CD4-positive, alpha-beta T cell treated with Interleukin-2 at 100 ng/mL for 4 hours (primary cell): ENCODE measurements around the gene RNGTT.
"Not testable (repeated sequence)": the region's sequence is repeated elsewhere in the genome, so short reads cannot be mapped to it uniquely, and the experiment has no call there.

Experiments used
- DNase-seq: peaks from one replicate; pipeline ENCODE4 v3.0.0-alpha.2; 2020; ENCODE audit warnings: low spot score

Gene RNGTT

DNA sequence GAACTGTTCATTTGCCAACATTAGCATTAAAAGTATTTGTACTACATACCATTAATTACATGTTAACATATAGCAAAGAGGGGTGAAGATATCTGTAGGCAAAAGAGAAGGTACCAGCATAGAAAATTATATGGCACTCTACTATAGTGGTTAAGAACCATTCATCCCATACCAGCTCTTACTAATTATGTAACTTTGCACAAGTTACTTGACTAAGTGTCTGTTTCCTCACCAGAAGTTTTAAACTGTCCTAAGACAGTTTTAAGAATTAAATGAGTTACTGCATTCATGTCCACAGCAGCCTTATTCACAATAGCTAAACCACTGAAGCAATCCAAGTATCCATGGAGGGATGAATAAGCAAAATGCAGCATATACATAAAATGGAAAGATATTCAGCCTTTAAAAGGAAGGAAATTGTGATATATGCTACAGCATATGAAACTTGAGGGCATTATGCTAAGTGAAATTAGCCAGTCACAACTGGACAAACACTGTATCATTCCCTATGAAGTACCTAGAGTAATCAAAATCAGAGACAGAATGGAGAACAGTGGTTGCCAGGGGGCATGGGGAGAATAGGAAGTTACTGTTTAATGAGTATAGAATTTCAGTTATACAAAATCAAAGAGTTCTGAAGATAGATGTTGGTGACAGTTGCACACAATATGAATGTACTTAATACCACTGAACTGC is 98.9 kb downstream of the RNGTT start:
- DNase-seq: no peak

DNA sequence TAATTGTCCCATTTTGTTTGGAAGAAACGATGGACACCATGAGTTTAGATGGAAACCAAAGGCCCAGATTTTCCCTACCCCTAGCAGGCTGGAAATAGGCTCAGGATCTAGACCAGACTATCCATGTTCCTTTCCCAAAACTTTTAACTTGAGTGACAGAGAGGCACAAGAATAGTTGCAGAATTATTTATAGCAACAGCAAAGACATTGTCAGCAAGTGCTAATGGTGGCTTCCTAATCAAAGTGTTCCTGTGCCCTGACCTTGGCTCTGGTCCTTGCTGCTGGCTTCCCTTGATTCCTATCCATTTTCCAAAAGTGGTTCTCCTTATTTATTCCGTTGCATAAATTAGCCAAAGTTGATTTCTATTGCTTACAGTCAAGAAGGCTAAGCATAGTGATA is 103.1 kb downstream of the RNGTT start:
- no peak for DNase-seq

DNA sequence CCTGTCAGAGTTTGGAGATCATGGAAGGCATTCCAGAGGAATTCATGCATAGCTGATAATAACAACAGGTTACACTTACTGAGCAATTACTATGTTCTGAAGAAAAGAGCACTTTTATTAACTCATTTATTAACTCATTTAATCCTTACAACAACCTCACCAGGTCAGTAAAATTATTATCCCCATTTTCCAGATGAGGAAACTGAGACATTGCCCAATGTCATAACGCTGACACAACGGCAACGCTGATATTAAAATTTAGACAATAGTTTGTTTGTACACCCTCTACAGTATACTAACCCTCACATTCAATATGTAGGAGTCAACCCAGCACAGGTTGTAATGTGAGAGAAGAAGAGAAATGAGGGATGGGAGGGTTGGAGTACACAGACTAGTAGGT is 105.0 kb downstream of the RNGTT start:
- DNase-seq: no peak

GRCh38 chr6:88856566-88856965 is 106.9 kb downstream of the RNGTT start:
- DNase-seq: no peak

GRCh38 chr6:88855541-88856147 is 107.8 kb downstream of the RNGTT start:
- no peak for DNase-seq

GRCh38 chr6:88852775-88853174 is 110.6 kb downstream of the RNGTT start:
- no peak for DNase-seq

GRCh38 chr6:88852000-88852399 is 111.4 kb downstream of the RNGTT start:
- DNase-seq: no peak

DNA sequence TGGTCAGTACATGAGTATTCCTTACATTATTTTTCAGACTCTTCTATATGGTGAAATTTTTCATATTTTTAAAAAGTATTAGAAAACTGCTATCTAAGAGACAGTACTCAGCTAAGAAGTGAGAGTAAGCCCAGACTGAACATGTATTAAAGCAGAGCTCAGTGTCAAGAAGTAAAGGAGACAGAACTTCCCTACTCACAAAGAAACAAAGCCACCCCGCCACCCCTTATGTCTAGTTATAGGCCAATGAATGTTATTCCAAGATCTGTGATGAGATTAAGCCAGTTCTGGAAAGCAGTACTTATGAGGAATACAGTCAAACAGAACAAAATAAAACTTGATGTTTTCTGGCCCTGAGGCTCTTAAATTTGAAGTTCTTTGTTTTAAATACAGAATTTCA is 114.5 kb downstream of the RNGTT start:
- no peak for DNase-seq

- DNase-seq: no peak
These were observed 120.4 kb downstream of the RNGTT start for GRCh38 chr6:88843040-88843439.

DNA sequence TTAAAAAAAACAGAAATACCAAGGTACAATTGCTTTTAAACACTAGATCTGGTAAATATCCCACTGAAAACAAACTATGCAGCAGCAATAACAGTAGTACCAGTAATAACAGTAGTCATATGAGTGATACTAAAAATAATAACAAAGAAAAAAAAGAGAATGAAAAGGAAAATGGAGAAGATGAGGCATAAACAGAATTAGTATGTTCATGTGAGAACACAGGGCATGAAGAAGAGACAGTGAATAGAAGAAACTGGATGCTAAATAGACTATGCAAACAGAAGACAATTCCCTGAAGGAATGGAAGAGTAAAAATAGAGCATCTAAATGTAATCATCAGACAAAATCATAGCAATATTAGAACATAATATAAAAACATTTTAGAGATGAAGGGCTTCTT is 121.1 kb downstream of the RNGTT start:
- DNase-seq: no peak

DNA sequence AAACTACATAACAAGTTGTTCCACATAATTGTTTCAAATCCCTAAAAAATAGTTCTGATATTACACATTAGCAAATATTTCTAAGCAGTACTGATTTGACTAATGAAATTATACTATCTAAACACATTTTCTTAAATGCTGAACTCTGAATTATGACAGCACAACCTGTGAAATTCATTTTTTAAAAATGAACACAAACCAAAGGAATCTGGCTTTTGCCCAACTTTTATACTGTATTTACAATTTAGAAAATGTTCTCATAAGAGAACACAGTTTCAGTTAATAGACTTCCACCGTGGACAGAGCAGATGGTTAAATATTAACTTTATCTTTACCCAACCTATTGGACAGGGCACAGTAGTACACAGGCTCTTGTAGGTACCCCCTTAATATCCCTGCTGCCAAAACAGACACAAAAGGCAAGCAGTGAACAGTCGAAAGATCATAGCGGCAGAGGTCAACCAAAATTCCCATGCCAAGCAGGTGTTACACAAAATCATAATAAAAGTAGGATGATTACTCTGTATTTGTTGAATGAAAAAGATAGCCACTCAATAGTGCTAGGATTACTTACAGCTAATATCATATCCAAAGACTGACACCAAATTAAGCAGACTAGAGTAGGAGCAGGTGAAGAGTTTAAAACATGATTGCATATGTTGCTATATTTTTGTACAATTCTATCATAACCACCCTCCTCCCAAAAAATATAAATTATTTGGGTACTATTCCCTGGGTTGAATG is 122.5 kb downstream of the RNGTT start:
- no peak for DNase-seq

GRCh38 chr6:88840289-88840688 is 123.1 kb downstream of the RNGTT start:
- DNase-seq: no peak

DNA sequence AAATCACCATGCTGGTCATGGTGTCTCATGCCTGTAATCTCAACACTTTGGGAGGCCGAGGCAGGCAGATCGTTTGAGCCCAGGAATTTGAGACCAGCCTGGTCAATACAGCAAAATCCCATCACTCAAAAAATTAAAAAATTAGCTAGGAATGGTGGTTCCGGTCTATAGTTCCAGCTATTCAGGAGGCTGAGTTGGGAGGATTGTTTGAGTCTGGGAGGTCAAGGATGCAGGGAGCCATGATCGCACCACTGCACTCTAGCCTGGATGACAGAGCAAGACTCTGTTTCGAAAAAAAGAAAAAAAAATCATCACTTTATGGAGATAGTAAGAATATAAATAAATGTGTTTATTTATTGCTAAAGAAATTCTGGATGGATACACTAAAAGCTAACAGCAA is 124.1 kb downstream of the RNGTT start:
- no peak for DNase-seq

- no peak for DNase-seq
These were observed 128.2 kb downstream of the RNGTT start for GRCh38 chr6:88835210-88835609.

DNA sequence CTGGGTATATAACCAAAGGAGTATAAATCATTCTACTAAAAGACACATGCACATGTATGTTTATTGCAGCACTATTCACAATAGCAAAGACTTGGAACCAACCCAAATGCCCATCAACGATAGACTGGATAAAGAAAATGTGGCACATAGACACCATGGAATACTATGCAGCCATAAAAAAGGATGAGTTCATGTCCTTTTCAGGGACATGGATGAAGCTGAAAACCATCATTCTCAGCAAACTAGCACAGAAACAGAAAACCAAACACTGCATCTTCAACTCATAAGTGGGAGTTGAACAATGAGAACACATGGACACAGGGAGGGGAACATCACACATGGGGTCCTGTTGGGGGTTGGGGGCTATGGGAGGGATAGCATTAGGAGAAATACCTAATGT is 130.3 kb downstream of the RNGTT start:
- DNase-seq: not testable (repeated sequence)

DNA sequence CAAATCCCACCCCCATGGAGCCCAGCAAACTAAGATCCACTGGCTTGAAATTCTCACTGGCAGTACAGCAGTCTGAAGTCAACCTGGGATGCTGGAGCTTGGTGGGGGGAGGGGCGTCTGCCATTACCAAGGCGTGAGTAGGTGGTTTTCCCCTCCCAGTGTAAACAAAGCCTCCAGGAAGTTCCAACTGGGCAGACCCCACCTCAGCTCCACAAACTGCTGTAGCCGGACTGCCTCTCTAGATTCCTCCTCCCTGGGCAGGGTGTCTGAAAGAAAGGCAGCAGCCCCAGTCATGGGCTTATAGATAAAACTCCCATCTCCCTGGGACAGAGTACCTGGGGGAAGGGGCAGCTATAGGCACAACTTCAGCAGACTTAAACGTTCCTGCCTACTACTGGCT is 135.8 kb downstream of the RNGTT start:
- not testable (repeated sequence) for DNase-seq

GRCh38 chr6:88825856-88826255 is 137.6 kb downstream of the RNGTT start:
- no peak for DNase-seq

DNA sequence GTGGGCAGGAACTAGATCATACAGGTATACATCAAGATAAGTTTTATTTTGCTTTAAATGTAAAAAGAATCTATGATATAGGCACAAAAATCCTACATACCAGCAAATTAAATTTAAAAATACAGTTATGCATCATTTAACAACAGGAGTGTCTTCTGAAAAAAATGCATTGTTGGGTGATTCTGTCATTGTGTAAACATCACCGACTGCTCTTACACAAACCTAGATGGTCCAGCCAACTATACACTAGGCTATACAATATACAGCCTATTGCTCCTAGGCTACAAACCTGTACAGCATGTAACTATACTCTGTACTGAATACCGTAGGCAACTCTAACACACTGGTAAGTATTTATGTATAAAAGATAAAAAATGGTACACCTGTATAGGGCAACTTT is 139.4 kb downstream of the RNGTT start:
- DNase-seq: no peak

GRCh38 chr6:88815491-88815890 is 147.9 kb downstream of the RNGTT start:
- no peak for DNase-seq

DNA sequence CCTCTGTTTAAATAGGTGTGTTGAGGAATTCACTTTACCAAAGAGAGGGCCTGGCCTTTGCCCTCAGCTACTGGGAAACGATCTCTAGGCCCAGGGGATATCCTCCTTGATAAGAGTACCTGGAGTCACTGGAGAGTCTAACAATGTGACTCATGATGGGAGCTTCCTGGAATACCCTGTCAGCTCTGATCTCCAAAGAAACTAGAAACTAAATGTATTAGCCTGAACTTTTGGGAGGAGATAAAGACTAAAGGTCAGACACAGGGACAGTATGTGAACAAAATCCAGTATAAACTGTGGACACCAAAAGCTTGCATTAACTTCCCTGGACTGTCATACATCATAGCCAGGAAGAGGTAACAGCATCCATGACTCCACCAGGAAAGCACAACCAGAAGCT is 148.5 kb downstream of the RNGTT start:
- no peak for DNase-seq

DNA sequence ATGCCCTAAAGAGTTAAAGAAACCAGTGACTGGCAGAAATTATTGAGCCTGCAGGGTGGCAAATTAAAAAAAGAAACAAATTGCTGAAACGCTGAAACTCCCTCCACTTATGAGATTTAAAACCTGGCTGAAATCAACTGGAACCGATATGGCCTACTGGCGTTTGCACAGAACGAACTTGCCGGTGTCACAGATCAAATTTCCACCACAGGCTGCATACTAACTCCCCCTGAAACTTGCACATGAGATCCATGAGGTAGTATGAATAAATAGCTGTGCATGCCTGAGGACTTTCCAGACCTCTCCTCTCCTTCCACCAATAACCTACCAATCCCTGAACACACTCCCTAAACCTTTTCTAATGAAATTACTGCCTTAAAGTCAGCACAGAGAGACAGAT is 150.4 kb downstream of the RNGTT start:
- DNase-seq: no peak

GRCh38 chr6:88810701-88811100 is 152.7 kb downstream of the RNGTT start:
- no peak for DNase-seq

GRCh38 chr6:88810089-88810488 is 153.3 kb downstream of the RNGTT start:
- no peak for DNase-seq
